Liver (tissue), 3 donors: ENCODE measurements around the gene WDR45B.

ENCODE experiments used
- EGR1 ChIP-seq, 2 donors: IDR thresholded peaks; 2 replicates each; pipeline ENCODE4 v1.6.1; 2016 to 2018; ENCODE audit warnings: antibody characterized with exemption in 2 of 2, low read depth in 2 of 2
- YY1 ChIP-seq: IDR thresholded peaks from 2 replicates; pipeline ENCODE4 v1.6.1; 2016; ENCODE audit warnings: antibody characterized with exemption, mild to moderate bottlenecking
- TF ChIP-seq, protein P1 (sequence below): fragments of 150-350 bp; IDR thresholded peaks from 2 replicates; pipeline ENCODE4 v1.5.1; 2017; ENCODE audit warnings: improper control_type of control experiment, low read depth, low read length; ENCODE audit not compliant: missing input control
- TF ChIP-seq, protein P2 (sequence below): IDR thresholded peaks from 2 replicates; pipeline ENCODE4 v1.6.1; 2016; ENCODE audit warnings: antibody characterized with exemption
- donor health status: healthy.
- donor health status: healthy.

DNA sequence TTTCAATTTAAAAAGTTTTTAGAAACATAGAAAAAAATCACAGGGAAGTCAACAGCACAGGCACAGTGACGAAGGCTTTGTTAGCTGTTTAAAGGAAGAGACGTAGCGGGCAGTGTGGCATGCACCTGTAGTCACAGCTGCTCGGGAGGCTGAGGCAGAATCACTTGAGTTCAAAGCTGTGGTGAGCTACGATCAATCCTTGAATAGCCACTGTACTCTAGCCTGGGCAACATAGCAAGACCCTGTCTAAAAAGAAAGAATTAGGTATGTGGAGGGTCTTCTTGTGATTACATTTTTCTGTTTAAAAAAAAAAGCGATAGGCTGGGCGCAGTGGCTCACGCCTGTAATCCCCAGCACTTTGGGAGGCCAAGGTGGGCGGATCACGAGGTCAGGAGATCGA, 78.6 kb downstream of the WDR45B start:
- TF ChIP-seq, protein P1, sequence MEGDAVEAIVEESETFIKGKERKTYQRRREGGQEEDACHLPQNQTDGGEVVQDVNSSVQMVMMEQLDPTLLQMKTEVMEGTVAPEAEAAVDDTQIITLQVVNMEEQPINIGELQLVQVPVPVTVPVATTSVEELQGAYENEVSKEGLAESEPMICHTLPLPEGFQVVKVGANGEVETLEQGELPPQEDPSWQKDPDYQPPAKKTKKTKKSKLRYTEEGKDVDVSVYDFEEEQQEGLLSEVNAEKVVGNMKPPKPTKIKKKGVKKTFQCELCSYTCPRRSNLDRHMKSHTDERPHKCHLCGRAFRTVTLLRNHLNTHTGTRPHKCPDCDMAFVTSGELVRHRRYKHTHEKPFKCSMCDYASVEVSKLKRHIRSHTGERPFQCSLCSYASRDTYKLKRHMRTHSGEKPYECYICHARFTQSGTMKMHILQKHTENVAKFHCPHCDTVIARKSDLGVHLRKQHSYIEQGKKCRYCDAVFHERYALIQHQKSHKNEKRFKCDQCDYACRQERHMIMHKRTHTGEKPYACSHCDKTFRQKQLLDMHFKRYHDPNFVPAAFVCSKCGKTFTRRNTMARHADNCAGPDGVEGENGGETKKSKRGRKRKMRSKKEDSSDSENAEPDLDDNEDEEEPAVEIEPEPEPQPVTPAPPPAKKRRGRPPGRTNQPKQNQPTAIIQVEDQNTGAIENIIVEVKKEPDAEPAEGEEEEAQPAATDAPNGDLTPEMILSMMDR: no peak
- TF ChIP-seq YY1 (no peak), EGR1 (IDR thresholded peaks at IDR 0.05; ENCODE audit: low read depth in 2 of 2) (no peak)
- TF ChIP-seq, protein P2, sequence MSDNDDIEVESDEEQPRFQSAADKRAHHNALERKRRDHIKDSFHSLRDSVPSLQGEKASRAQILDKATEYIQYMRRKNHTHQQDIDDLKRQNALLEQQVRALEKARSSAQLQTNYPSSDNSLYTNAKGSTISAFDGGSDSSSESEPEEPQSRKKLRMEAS: no peak
